22Rv1 (cell line): ENCODE measurements around the gene NCKAP5.

ENCODE experiments used
- CTCF ChIP-seq: fragments of 450-650 bp; IDR thresholded peaks from 2 replicates; pipeline ENCODE4 v1.5.1; 2017; ENCODE audit warnings: mild to moderate bottlenecking
- ZFX ChIP-seq: fragments of 450-650 bp; IDR thresholded peaks from 2 replicates; pipeline ENCODE4 v1.6.1; 2017; ENCODE audit warnings: antibody characterized with exemption, borderline replicate concordance

- TF ChIP-seq CTCF (no peak), ZFX (no peak)
These were observed 922.3 kb downstream of the NCKAP5 start for GRCh38 chr2:132645722-132646539.
